GM20000 (cell line): Measurements from ENCODE around the gene CCS.
A peak's percentile ranks its signal among the peaks of the same experiment; 100 is the strongest.

ENCODE experiments used
- DNase-seq: peaks from one replicate; pipeline ENCODE4 v3.0.0; 2012; ENCODE audit warnings: low spot score
- CTCF ChIP-seq: IDR thresholded peaks from 2 replicates; pipeline ENCODE4 v1.5.1; 2012; ENCODE audit warnings: mild to moderate bottlenecking, control low read depth; ENCODE audit errors: extremely low read depth, missing control alignments

CCS gene

GRCh38 chr11:66562907-66563583 lies 29.9 kb upstream of the CCS start:
- TF ChIP-seq CTCF: no peak
- no peak for DNase-seq

GRCh38 chr11:66563832-66564231 lies 29.2 kb upstream of the CCS start:
- TF ChIP-seq CTCF: no peak
- DNase-seq: no peak

- DNase-seq: no peak
Observed at GRCh38 chr11:66564538-66564937, 28.4 kb upstream of the CCS start.

GRCh38 chr11:66564984-66565383 lies 28.0 kb upstream of the CCS start:
- no peak for TF ChIP-seq CTCF
- no peak for DNase-seq

More at GRCh38 chr11:66564538-66564937, 28.4 kb upstream of the CCS start:
- TF ChIP-seq CTCF: no peak

- no peak for DNase-seq
- no peak for TF ChIP-seq CTCF
Observed at GRCh38 chr11:66566221-66566620, 26.8 kb upstream of the CCS start.

GRCh38 chr11:66567787-66568123 lies 25.2 kb upstream of the CCS start:
- no peak for TF ChIP-seq CTCF

GRCh38 chr11:66568124-66568916 lies 24.7 kb upstream of the CCS start, which contains the start of gene CTSF:
Gene CTSF (minus strand): TSS chr11:66568606. CDS start chr11:66568486, 120 bp downstream.
- TF ChIP-seq CTCF: no peak
- DNase-seq: peak; percentile 95

More at GRCh38 chr11:66567787-66568123, 25.2 kb upstream of the CCS start:
- no peak for DNase-seq
